ENCODE data around the gene WDR73. TPM values are rescaled to one million over a fixed set of nuclear protein-coding genes. Genes with fewer than 3 reads are reported as not detected.

The WDR73 gene
- total RNA-seq, 1 experiment from 2014 or later = 35.6 TPM

DNA sequence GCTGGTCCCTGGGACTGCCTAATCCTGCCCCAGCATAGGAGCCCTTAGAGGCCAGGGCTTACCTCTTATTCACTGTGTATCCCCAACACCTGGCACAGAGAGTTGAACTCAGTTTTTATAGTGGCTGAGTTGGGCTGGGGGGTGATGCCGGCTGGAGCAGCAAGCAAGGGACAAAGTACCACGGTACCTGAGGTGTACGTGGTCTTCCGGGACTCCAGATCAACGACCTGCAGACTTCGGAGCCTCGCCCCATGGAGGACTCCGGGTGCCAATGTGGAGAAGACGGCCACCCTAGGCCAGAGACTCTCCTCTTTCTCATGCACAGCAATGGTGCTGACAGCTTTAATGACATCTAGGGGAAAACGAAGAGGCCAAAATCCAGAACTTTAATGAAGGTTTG, 8.1 kb downstream of the WDR73 start:
- CTCF ChIA-PET = no interaction called here
- POLR2A ChIA-PET = no interaction called here
- RAD21 ChIA-PET (ENCODE audit: low non-redundant PET in 1 of 2, low total read pairs in 2 of 2, uncharacterized antibody in 2 of 2, unreplicated experiment in 2 of 2) = no interaction called here
- H3K36me3 ChIP-seq (ENCODE audit: control insufficient read depth in 1 of 2, insufficient read depth in 2 of 2, low read length in 2 of 2) = peaks cover 58% of the 10 kb centered on the region in 2 experiments
- no peak overlapping the region for H2AFZ ChIP-seq (ENCODE audit: low read depth, low read length, poor library complexity, severe bottlenecking)
- H3K4me2 ChIP-seq (ENCODE audit: low read length) = no peak overlapping the region
- H3K4me3 ChIP-seq (replicated peaks in 1 of 2; ENCODE audit: low read depth in 1 of 2, low read length in 2 of 2) = no peak overlapping the region
- H3K27me3 ChIP-seq (ENCODE audit: insufficient read depth, low read length) = no peaks in the 10 kb centered on the region
- no TSS peak for BruUV-seq (replicated peaks)
- H3K27ac ChIP-seq (ENCODE audit: low read depth, low read length) = no peak overlapping the region
- no peaks in the 10 kb centered on the region for H3K9me3 ChIP-seq (ENCODE audit: control insufficient read depth in 1 of 2, insufficient read depth in 1 of 2, low read depth in 1 of 2, low read length in 2 of 2)
- no peaks in the 10 kb centered on the region for H3K4me1 ChIP-seq (ENCODE audit: control insufficient read depth in 1 of 2, insufficient read depth in 2 of 2, low read length in 2 of 2)
- H3K9ac ChIP-seq (ENCODE audit: low read length) = no peak overlapping the region
- H4K20me1 ChIP-seq (ENCODE audit: insufficient read depth) = no peaks in the 10 kb centered on the region
- H3K9me2 ChIP-seq (ENCODE audit: insufficient read depth) = no peaks in the 10 kb centered on the region
- TF ChIP-seq, protein P1, sequence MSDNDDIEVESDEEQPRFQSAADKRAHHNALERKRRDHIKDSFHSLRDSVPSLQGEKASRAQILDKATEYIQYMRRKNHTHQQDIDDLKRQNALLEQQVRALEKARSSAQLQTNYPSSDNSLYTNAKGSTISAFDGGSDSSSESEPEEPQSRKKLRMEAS (IDR thresholded peaks at IDR 0.05) = no peak
- no peak for TF ChIP-seq SP1 (IDR thresholded peaks at IDR 0.05; ENCODE audit: low read depth)
- no peak for TF ChIP-seq CEBPB (IDR thresholded peaks at IDR 0.05; ENCODE audit: low read depth)
- TF ChIP-seq ZFX (IDR thresholded peaks at IDR 0.05) = no peak
- TF ChIP-seq EGR1 (IDR thresholded peaks at IDR 0.05; ENCODE audit: low read depth) = no peak
- TF ChIP-seq, protein P2, sequence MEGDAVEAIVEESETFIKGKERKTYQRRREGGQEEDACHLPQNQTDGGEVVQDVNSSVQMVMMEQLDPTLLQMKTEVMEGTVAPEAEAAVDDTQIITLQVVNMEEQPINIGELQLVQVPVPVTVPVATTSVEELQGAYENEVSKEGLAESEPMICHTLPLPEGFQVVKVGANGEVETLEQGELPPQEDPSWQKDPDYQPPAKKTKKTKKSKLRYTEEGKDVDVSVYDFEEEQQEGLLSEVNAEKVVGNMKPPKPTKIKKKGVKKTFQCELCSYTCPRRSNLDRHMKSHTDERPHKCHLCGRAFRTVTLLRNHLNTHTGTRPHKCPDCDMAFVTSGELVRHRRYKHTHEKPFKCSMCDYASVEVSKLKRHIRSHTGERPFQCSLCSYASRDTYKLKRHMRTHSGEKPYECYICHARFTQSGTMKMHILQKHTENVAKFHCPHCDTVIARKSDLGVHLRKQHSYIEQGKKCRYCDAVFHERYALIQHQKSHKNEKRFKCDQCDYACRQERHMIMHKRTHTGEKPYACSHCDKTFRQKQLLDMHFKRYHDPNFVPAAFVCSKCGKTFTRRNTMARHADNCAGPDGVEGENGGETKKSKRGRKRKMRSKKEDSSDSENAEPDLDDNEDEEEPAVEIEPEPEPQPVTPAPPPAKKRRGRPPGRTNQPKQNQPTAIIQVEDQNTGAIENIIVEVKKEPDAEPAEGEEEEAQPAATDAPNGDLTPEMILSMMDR (IDR thresholded peaks at IDR 0.05 in 2 of 3, conservative IDR thresholded peaks at IDR 0.05 in 1 of 3; ENCODE audit: borderline replicate concordance in 1 of 3, insufficient read depth in 1 of 3, low read depth in 2 of 3, low read length in 2 of 3) = no peak
- no peak for TF ChIP-seq SIN3A (IDR thresholded peaks at IDR 0.05; ENCODE audit: low read depth)
- no peak for TF ChIP-seq ZBTB33 (IDR thresholded peaks at IDR 0.05; ENCODE audit: extremely low read depth, insufficient replicate concordance, low read length)
- TF ChIP-seq FOSL1 (IDR thresholded peaks at IDR 0.05; ENCODE audit: low read depth) = no peak
- no peak for TF ChIP-seq EZH2phosphoT487 (IDR thresholded peaks at IDR 0.05; ENCODE audit: borderline replicate concordance)
- no peak for TF ChIP-seq TCF7L2 (IDR thresholded peaks at IDR 0.05; ENCODE audit: borderline replicate concordance, extremely low read depth, insufficient read depth, insufficient read length)
- TF ChIP-seq JUND (IDR thresholded peaks at IDR 0.05) = no peak
- TF ChIP-seq YY1 (IDR thresholded peaks at IDR 0.05; ENCODE audit: extremely low read depth, insufficient replicate concordance, low read depth, low read length) = no peak
- TF ChIP-seq EZH2 (IDR thresholded peaks at IDR 0.05) = no peak
- no peak for TF ChIP-seq POLR2A (IDR thresholded peaks at IDR 0.05; ENCODE audit: borderline replicate concordance, extremely low read depth, insufficient read depth, insufficient read length)
- TF ChIP-seq RAD21 (IDR thresholded peaks at IDR 0.05; ENCODE audit: low read depth) = no peak
- no peak for TF ChIP-seq SRF (IDR thresholded peaks at IDR 0.05; ENCODE audit: low read depth)
- TF ChIP-seq ZNF274 (IDR thresholded peaks at IDR 0.05; ENCODE audit: low read depth, low read length) = no peak
- peaks cover 11% of the 10 kb centered on the region; the same call in 1 of the 2 replicates for H3K79me2 ChIP-seq (ENCODE audit: insufficient read depth, low read length)
- intact Hi-C loops (cut with micrococcal nuclease) = no loop called here
- no peak for ATAC-seq
- no peak for DNase-seq (ENCODE audit: low read depth, low spot score)
